ENCODE results near the gene ALDH4A1. TPM values are rescaled to one million over a fixed set of nuclear protein-coding genes. Genes with fewer than 3 reads are reported as not detected.

ALDH4A1 gene
- total RNA-seq, 1 experiment from 2014 or later, result 18.1 TPM

GRCh38 chr1:18919197-18919905, 17.0 kb upstream of the ALDH4A1 start:
- peaks cover 32% of the 10 kb centered on the region for H3K4me1 ChIP-seq (ENCODE audit: insufficient read depth, low read length)
- no peak overlapping the region for H3K4me3 ChIP-seq (ENCODE audit: low read length)
- DNase-seq (no peak), ATAC-seq (no peak)
- TF ChIP-seq EZH2phosphoT487 (IDR thresholded peaks at IDR 0.05; ENCODE audit: borderline replicate concordance, low read length) (no peak), EZH2 (IDR thresholded peaks at IDR 0.05; ENCODE audit: low read length, unreplicated experiment) (no peak), CTCF (conservative IDR thresholded peaks at IDR 0.05; ENCODE audit: low read depth, low read length) (no peak)
- intact Hi-C loops (cut with micrococcal nuclease), result no loop called here
- H2AFZ ChIP-seq (ENCODE audit: low read length), result no peak overlapping the region
- H3K79me2 ChIP-seq (ENCODE audit: low read length), result peaks cover 48% of the 10 kb centered on the region
- no peak overlapping the region for H3K9ac ChIP-seq (ENCODE audit: low read length)
- no peaks in the 10 kb centered on the region for H4K20me1 ChIP-seq (ENCODE audit: low read length)
- H3K9me2 ChIP-seq (replicated peaks; ENCODE audit: low read length), result no peaks in the 10 kb centered on the region
- ChIA-PET POLR2A (ENCODE audit: unreplicated experiment) (no interaction called here), CTCF (no interaction called here)
- H3K9me3 ChIP-seq (ENCODE audit: low read length), result no peaks in the 10 kb centered on the region
- H3K4me2 ChIP-seq (ENCODE audit: low read length), result no peak overlapping the region
- BruUV-seq (replicated peaks), result no TSS peak
- no peak overlapping the region for H3K27ac ChIP-seq (ENCODE audit: low read length)
- peaks cover 15% of the 10 kb centered on the region; the same call in 1 of the 2 replicates for H3K36me3 ChIP-seq (ENCODE audit: low read depth, low read length)
- H3F3A ChIP-seq (ENCODE audit: low read length, unreplicated experiment), result no peaks in the 10 kb centered on the region
- H3K27me3 ChIP-seq (ENCODE audit: low read length), result no peaks in the 10 kb centered on the region

GRCh38 chr1:18918417-18918816, 16.1 kb upstream of the ALDH4A1 start:
- no peak for ATAC-seq
- H3K4me1 ChIP-seq (ENCODE audit: insufficient read depth, low read length), result peaks cover 26% of the 10 kb centered on the region
- DNase-seq, result no peak
- POLR2A ChIA-PET (ENCODE audit: unreplicated experiment), result no interaction called here
- H3K9me3 ChIP-seq (ENCODE audit: low read length), result no peaks in the 10 kb centered on the region
- H3K79me2 ChIP-seq (ENCODE audit: low read length), result peaks cover 39% of the 10 kb centered on the region
- H3K4me2 ChIP-seq (ENCODE audit: low read length), result no peak overlapping the region
- no peaks in the 10 kb centered on the region for H4K20me1 ChIP-seq (ENCODE audit: low read length)
- CTCF ChIA-PET, result no interaction called here
- H3K36me3 ChIP-seq (ENCODE audit: low read depth, low read length), result peaks cover 15% of the 10 kb centered on the region; the same call in 1 of the 2 replicates
- no peak overlapping the region for H3K27ac ChIP-seq (ENCODE audit: low read length)
- no peak overlapping the region for H2AFZ ChIP-seq (ENCODE audit: low read length)
- no peaks in the 10 kb centered on the region for H3K9me2 ChIP-seq (replicated peaks; ENCODE audit: low read length)
- H3K4me3 ChIP-seq (ENCODE audit: low read length), result no peak overlapping the region
- no TSS peak for BruUV-seq (replicated peaks)
- H3F3A ChIP-seq (ENCODE audit: low read length, unreplicated experiment), result no peaks in the 10 kb centered on the region
- intact Hi-C loops (cut with micrococcal nuclease), result no loop called here
- H3K9ac ChIP-seq (ENCODE audit: low read length), result no peak overlapping the region
- H3K27me3 ChIP-seq (ENCODE audit: low read length), result no peaks in the 10 kb centered on the region
- TF ChIP-seq EZH2 (IDR thresholded peaks at IDR 0.05; ENCODE audit: low read length, unreplicated experiment), result no peak
- TF ChIP-seq EZH2phosphoT487 (IDR thresholded peaks at IDR 0.05; ENCODE audit: borderline replicate concordance, low read length), result no peak
- TF ChIP-seq CTCF (conservative IDR thresholded peaks at IDR 0.05; ENCODE audit: low read depth, low read length), result no peak

DNA sequence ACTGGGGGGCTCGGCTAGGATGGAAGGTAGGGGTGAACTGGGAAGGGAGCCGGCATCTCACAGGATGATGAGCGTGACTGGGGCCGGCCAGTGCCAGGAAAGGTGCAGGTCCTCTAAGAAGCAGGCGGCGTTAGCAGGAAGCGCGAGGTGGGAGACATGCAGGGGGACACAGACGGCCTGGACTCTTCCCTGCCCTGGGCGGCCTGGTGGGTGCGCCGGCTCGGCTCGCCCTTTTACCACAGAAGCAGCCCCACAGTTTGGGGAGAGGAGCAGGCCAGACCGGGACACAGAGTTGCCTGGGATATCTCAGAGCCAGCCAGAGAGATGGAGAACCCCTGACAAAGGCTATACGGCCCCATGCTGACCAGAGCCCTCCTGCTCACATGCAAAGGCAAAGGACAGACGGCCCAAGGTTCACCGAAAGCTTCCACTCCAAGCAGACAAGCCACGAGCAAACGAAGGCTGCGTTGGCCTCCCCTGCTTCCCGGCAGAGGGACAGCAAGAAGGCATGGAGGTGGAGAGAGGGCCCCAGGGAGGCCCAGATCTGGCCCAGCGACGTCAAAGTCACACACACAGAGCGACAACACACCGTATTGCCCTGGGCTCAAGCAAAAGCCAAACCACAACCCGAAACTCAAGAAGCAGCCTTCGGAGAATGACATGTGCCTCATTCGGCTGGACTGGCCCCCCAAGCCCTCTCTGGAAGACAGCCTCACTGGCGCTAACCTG, 14.9 kb upstream of the ALDH4A1 start:
- DNase-seq (no peak), ATAC-seq (no peak)
- H3K79me2 ChIP-seq (ENCODE audit: low read length), result peaks cover 34% of the 10 kb centered on the region
- H3K4me2 ChIP-seq (ENCODE audit: low read length), result no peak overlapping the region
- no peak overlapping the region for H3K9ac ChIP-seq (ENCODE audit: low read length)
- H3K27ac ChIP-seq (ENCODE audit: low read length), result no peak overlapping the region
- intact Hi-C loops (cut with micrococcal nuclease), result no loop called here
- no peak for TF ChIP-seq CTCF (conservative IDR thresholded peaks at IDR 0.05; ENCODE audit: low read depth, low read length)
- TF ChIP-seq EZH2 (IDR thresholded peaks at IDR 0.05; ENCODE audit: low read length, unreplicated experiment), result no peak
- TF ChIP-seq EZH2phosphoT487 (IDR thresholded peaks at IDR 0.05; ENCODE audit: borderline replicate concordance, low read length), result no peak
- H3K9me2 ChIP-seq (replicated peaks; ENCODE audit: low read length), result no peaks in the 10 kb centered on the region
- H3K4me3 ChIP-seq (ENCODE audit: low read length), result no peak overlapping the region
- BruUV-seq (replicated peaks), result no TSS peak
- no peaks in the 10 kb centered on the region for H4K20me1 ChIP-seq (ENCODE audit: low read length)
- H3K27me3 ChIP-seq (ENCODE audit: low read length), result no peaks in the 10 kb centered on the region
- ChIA-PET CTCF (interaction anchor here (0.6 kb wide), 1 partner anchor 176 kb away, joined by 3 read pairs; no protein-coding TSS in a partner anchor), POLR2A (ENCODE audit: unreplicated experiment) (no interaction called here)
- peaks cover 18% of the 10 kb centered on the region for H3K4me1 ChIP-seq (ENCODE audit: insufficient read depth, low read length)
- H3K9me3 ChIP-seq (ENCODE audit: low read length), result no peaks in the 10 kb centered on the region
- peaks cover 25% of the 10 kb centered on the region; the same call in 1 of the 2 replicates for H3K36me3 ChIP-seq (ENCODE audit: low read depth, low read length)
- H3F3A ChIP-seq (ENCODE audit: low read length, unreplicated experiment), result no peaks in the 10 kb centered on the region
- H2AFZ ChIP-seq (ENCODE audit: low read length), result no peak overlapping the region
